GM19239 (cell line): Measurements from ENCODE around the gene TXN2.
"Not testable (repeated sequence)": the region's sequence is repeated elsewhere in the genome, so short reads cannot be mapped to it uniquely, and the experiment has no call there.

ENCODE experiments used
- DNase-seq: peaks from one replicate; pipeline ENCODE4 v3.0.0; 2011; ENCODE audit warnings: low spot score; ENCODE audit not compliant: insufficient read length
- FAIRE-seq: peaks from 2 replicates; lab custom pipeline; 2011; peaks lifted over from hg19 to GRCh38; lab: Jason Lieb, UNC

Gene TXN2

GRCh38 chr22:36433318-36434231 is 47.9 kb downstream of the TXN2 start:
- FAIRE-seq, result no peak
- DNase-seq, result no peak

GRCh38 chr22:36432592-36433317 is 48.7 kb downstream of the TXN2 start:
- no peak for FAIRE-seq
- no peak for DNase-seq

GRCh38 chr22:36431977-36432376 is 49.5 kb downstream of the TXN2 start:
- FAIRE-seq (no peak), DNase-seq (no peak)

GRCh38 chr22:36430863-36431262 is 50.6 kb downstream of the TXN2 start:
- DNase-seq (no peak), FAIRE-seq (no peak)

- not testable (repeated sequence) for DNase-seq, FAIRE-seq
These were observed 53.5 kb downstream of the TXN2 start for GRCh38 chr22:36427952-36428351.

- FAIRE-seq (peak; percentile 37), DNase-seq (no peak)
These were observed 55.4 kb downstream of the TXN2 start for GRCh38 chr22:36425977-36426523.

GRCh38 chr22:36424901-36425579 is 56.4 kb downstream of the TXN2 start:
- DNase-seq (no peak), FAIRE-seq (no peak)

GRCh38 chr22:36424466-36424865 is 57.0 kb downstream of the TXN2 start:
- DNase-seq, FAIRE-seq: not testable (repeated sequence)

- DNase-seq (no peak), FAIRE-seq (no peak)
These were observed 57.7 kb downstream of the TXN2 start for GRCh38 chr22:36423461-36424404.

- no peak for FAIRE-seq
- DNase-seq, result no peak
These were observed 59.0 kb downstream of the TXN2 start for GRCh38 chr22:36422287-36423014.

- DNase-seq, result no peak
- no peak for FAIRE-seq
These were observed 61.2 kb downstream of the TXN2 start for GRCh38 chr22:36419912-36420882.

GRCh38 chr22:36419177-36419911 is 62.1 kb downstream of the TXN2 start:
- peak; percentile 94 for FAIRE-seq
- DNase-seq, result no peak

GRCh38 chr22:36417281-36417686 is 64.2 kb downstream of the TXN2 start:
- DNase-seq (no peak), FAIRE-seq (no peak)
